ENCODE measurements around the gene FAT4.
A peak's percentile ranks its signal among the peaks of the same experiment; 100 is the strongest.

Gene FAT4

DNA sequence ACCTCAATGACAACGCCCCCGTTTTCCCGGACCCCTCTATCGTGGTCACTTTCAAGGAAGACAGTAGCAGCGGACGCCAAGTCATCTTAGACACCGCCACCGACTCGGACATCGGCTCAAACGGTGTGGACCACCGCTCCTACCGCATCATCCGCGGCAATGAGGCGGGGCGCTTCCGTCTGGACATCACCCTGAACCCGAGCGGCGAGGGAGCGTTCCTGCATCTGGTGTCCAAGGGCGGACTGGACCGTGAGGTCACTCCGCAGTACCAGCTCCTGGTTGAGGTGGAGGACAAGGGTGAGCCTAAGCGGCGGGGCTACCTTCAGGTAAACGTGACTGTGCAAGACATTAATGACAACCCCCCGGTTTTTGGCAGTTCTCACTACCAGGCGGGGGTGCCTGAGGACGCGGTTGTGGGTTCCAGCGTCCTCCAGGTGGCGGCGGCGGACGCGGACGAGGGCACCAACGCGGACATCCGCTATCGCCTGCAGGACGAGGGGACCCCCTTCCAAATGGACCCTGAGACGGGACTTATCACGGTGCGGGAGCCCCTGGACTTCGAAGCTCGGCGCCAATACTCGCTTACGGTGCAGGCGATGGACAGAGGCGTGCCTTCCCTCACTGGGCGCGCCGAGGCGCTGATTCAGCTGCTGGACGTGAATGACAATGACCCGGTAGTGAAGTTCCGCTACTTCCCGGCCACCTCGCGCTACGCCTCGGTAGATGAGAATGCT is 2.2 kb downstream of the FAT4 start:
- DNase-seq = peak; percentile 69

DNA sequence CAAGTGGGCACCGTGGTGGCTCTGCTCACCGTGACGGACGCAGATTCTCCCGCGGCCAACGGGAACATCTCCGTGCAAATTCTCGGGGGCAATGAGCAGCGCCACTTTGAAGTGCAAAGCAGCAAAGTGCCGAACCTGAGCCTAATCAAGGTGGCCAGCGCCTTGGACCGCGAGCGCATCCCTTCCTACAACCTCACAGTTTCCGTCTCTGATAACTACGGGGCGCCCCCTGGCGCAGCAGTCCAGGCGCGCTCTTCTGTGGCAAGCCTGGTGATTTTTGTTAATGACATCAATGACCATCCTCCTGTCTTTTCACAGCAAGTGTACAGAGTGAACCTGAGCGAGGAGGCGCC is 2.7 kb downstream of the FAT4 start:
- peak; percentile 72 for DNase-seq

DNA sequence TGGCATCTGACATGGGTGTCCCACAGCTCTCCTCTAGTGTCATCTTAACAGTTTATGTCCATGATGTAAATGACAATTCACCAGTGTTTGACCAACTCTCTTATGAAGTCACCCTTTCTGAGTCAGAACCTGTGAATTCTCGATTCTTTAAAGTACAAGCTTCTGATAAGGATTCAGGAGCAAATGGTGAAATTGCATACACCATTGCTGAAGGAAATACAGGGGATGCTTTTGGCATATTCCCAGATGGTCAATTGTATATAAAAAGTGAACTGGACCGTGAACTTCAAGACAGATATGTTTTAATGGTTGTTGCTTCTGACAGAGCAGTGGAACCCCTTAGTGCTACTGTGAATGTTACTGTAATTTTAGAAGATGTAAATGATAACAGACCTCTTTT is 4.6 kb downstream of the FAT4 start:
- no peak for DNase-seq

DNA sequence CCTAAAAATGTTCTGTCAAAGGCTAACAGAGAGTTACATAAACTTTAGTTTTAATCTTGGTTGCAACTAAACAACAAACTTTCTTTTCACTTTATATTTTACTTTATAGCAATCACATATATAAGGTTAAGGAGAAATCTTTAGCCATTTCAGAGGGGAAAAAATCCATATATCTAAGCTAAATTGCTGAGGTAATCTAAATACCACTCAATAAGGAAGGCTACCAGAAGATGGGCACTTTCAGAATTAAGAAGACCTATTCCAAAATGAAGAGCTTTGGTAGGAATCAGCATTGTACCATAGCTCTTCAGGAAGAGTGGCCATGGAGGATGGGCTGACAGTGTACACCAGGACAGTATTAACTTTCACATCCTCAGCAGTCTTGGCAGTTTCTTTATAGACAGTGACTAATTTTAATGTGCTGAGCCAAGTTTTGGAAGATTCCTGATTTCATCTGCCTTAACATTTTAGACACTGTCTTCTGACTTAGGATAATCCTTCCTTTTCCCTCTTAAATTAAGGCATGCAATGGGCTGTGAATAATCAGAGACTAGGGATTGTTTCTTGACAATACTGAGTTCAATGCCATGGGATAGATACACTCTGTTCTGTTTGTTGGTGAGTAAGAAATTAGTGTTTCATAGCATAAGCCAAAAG is 7.1 kb downstream of the FAT4 start:
- peak; percentile 62 for DNase-seq

DNA sequence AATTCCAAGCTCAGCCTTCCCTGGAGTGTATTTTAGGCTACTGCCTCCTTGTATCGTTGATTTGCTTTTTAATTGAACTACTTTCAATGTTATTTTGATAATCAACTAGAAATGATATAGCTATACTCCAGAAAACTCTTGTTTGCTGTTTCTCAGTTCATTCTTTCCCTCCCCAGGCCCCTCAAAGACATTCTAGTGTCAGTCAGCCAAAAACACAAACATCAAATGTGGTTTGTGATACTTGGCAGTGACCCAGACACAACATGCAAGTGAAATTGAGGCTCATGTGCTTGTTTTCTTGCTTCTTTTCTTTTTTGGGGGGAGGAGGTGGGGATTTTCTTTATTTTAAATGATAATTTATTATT is 7.6 kb downstream of the FAT4 start:
- DNase-seq = peak; percentile 59

DNA sequence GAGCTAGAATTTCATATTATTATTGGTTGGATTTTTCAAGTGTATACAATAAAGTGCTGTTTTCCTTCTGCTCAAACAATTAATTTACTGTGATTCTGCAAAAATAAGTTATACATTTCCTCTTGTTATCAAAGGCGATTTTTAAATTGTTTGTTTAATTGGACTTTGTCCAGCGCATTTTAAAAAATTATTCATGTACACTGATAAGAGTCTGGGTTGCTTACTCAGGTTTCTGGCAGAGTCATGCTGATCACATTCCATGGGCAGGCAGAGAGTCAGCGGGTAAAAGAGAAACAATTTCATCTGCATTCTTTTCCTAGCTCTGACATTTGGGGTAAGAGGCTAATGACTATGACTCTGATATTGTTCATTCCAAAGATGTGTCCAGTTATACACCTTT is 8.9 kb downstream of the FAT4 start:
- DNase-seq = peak; percentile 82

DNA sequence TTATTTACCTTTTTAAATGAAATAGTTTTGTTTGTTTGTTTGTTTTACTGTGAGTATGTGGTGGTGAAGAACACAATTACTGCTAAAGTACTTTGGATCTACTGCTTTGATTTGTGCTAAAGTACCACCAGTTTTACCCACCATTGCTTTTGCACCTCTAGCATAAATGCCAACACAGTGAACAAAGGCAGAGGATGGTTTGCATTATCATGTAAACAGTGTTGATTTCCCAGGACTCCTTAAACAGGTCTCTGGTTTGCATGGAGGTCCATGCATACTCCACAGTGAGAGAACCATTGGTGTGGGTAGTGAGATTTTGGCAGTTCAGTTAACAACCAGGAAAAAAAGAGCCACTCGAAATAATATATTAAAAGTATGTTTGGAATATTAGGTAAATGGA is 11.0 kb downstream of the FAT4 start:
- DNase-seq = no peak

DNA sequence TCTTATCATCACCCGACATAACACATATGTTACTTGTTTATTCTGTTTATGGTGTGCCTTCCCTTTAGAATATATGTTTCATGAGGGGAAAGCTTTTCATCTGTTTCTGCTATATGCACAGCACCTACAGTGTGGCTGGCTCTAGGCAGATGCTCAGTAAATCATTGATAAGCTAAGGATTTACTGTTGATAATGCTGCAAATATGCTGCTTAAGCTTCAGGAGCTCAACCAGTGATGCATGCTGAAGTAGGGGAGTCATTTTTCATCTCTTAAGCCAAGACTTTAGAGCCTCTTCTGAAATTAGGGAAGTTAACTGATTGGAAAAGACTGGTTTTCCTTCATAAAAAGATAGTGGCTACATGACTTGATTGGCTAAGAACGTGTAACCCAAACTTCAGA is 16.4 kb downstream of the FAT4 start:
- DNase-seq = no peak

DNA sequence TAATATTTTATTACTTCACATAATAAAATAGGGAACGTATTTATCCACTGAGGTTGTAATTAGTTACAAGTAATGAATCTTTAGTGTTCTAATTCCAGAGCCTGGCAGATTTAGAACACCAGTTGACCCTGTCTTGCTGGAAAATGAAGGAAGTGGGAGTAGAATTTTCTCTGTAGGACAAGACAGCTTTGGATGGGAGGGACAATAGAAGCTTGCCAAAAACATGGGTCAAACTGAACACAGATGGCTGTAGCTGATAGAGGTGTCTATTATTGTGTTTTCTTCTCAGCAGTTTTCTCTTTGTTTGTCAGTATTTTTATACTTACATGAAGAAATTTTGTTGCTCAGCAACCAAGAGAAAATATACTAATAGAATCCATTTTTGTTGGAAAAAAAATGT is 20.2 kb downstream of the FAT4 start:
- DNase-seq = no peak

DNA sequence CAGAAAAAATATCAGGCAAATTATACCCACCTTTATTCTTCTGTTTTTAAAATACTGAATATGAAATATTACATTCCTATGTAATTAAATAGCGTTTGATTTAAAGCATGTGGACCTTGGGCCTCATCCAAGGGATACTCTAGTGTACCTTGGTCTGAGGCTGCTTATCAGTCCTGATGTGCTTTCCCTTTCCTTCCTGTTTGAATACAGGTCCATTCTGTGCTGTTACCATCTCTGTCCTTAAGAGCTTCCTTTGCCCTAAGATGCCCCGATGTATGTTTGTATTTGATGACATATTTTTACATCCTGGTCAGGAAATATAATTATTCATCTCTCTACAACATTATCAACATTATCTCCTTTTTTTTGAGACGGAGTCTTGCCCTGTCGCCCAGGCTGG is 24.1 kb downstream of the FAT4 start:
- DNase-seq = no peak

DNA sequence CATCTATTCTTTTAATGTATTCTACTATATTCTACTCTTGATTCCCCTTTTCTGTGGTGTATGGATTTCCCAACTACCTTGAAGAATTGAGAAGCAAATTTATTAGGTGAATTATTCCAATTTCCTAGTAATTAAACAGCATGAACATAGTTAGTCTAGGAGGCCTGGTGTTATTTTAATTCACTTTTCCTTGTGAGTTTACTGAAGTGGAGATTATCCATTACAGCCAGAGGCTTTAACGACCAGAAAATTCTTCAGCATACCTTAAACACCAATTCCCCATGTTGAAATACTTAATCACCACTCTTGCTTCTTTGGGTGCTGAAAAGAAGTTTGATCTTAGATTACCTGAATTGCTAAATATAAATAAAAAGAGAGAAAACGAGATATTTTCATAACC is 29.4 kb downstream of the FAT4 start:
- DNase-seq = no peak

DNA sequence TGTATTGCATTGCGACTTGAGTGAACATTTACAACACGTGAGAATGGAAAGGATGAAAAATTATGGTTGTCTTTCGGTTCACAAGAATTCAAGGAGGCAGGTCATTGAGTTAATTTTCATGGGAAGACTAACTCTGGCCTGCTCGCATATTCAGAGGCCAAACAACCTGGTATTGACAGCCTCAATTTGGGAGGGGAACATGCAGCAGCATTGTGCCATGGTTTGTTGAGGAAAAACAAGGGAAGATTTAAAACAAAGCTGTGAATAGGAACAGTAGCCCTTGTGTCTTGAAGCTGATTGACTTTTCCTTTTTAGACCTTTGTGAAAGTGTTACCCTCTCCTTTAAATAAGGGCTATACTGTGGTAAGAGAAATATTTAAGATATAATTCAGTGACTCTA is 31.9 kb downstream of the FAT4 start:
- no peak for DNase-seq

DNA sequence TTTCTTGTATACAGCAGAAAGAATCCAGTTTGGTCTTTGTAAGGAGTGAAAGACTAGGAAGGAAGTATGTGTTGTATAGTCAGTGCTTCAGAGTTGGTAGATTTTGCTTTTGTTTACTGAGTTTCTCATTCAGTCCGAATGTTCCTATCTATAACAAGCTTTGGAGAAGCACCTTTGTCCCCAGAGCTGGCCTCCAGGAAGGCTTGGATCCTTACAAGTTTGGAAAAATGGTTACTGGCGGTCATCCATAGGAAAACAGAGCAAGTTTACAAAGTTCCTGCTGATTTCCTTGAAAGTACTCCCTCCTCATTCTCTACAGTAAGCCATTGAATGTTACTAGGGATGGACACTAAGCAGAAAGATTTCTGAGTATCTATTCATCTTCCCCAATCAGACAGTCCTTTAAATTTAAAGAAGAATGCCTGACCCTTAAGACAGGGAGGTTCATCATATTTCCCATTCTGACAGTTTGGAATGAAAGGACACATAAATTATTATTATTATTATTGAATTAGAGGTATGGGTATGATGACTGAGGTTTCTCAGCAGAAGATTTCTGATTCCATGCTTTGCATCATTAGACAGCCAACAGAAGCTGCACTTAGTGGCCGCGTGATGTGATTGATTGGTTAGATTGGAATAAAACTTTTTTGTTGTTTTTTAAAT is 35.8 kb downstream of the FAT4 start:
- no peak for DNase-seq

DNA sequence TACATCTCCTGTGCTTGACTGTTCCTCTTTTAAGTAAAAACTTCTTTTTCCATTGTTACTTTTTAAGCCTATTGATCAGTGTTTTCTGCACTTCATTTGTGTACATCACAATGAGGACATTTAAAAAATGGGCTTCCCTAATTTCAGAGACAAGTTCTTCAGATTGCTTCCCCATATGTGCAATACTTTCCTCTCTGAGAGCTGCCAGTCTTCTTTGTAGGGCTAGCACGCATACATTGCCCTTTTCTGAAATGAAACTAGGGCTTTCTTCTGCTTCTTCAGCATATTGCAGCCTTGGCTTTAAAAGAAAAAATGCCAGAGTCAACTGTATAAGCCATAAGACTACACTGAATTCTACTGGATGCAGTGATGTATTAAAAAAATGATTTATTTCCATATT is 37.8 kb downstream of the FAT4 start:
- no peak for DNase-seq

DNA sequence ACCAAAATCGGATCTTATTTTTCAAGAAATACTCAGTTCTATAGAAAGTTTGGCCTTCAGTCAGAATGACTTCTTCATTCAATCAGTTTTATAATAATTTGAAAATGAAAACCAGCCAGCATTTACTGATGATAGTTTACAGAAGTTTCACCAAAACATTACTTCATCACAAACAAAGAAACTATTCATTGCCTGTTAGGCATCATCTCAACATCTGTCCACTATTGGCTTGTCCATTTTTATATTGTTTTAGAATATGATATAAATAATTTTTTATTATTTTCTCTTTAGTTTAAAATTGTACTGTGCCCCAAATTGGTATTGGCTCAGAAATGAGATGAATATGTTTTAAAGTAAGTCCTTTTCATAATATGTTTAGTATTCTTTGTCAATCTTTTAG is 38.4 kb downstream of the FAT4 start:
- no peak for DNase-seq

DNA sequence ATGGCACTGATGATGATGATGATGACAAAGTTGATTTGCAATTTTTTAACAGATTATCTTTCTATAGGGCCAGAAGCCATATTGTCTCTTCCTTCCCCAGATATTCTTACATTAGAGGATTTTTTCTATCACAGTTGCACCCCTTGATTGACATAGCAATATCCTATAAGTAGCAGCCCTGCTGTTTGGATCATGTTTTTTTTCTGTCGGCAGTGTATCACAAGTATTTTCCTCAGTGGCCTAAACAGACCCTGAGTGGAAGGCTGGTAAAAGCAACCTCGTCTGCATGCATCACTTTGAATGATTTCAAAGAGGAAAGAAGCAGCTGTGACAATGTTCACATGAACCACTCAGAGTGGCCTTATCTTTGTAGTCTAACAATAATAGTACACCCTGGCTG is 41.0 kb downstream of the FAT4 start:
- no peak for DNase-seq

DNA sequence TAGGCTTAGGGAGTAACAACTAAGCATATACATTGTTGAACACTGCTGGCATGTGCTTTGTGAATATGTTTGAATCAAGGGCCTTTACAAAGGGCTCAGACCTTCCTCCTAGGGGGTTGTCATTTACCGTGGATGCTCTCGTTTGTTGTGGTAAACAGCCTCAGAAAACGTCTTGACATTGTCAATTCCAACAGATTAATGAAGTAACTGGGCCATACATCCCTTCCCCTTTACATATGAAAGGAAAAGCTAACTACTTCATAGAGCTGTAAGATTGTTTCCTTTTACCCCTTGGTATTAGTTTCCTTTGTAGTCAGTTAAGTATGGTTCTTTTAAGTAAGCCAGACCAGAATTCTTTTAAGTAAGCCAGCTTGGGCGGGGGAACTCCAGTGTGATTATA is 42.9 kb downstream of the FAT4 start:
- DNase-seq = no peak

DNA sequence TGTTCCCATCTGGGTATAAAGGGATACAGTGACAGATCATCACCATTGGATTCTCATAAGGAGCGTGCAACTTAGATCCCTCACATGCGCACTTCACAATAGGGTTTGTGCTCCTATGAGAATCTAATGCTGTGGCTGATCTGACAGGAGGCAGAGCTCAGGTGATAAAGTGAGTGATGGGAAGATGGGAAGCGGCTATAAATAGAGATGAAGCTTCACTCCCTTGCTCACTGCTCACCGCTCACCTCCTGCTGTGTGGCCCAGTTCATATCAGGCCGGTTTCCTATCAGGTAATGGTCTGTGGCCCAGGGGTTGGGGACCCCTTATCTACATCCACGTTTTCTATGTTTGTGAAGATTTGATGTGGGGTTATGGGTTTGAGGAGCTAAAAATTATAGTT is 43.7 kb downstream of the FAT4 start:
- no peak for DNase-seq

DNA sequence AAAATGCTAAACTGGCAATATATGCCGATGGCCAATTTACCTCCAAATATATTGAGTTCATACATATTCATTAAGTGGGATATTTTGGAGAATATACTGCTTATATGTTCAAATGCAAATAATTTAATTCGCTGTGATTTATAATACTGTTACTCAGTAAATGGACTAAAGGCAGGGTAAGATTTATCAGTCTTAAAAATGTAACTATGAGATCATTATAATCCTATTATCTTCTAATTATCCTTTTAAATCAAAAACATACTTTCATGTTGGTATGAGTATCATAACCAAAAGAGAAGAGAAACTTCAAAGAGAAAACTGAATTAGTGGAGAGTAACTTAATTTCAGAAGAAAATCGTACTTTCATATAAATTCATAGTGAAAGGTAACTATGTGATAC is 44.6 kb downstream of the FAT4 start:
- no peak for DNase-seq

DNA sequence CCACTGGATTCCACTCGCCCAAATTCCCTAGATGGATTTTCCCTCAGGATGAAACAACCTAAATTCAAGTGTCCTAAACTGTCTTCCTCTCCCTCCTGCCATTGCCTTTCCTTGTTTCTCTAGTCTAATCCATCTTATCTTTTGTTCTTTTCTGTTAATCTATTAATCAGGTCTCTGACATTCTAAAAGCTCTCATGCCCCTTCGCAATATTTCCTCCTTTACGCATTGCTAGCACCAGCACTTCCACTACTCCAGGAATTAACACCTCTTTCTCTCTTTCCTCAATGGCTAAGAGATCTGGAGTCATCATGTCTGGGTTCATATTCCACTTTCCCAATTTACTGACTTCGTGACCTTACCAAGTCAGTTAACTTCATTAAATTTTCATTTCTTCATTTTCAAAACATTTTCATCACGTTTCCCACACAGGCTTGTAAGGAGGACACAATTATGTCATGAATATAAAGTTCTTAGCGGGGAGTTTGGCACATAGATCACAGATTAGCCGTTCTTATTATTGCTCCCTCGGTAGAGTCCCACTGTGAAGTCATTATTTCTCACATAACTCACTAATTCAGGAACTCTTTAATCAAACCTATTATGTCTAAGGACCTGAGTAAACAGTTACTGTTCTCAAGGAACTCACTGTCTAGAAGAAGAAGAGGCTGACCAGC is 45.3 kb downstream of the FAT4 start:
- DNase-seq = no peak

DNA sequence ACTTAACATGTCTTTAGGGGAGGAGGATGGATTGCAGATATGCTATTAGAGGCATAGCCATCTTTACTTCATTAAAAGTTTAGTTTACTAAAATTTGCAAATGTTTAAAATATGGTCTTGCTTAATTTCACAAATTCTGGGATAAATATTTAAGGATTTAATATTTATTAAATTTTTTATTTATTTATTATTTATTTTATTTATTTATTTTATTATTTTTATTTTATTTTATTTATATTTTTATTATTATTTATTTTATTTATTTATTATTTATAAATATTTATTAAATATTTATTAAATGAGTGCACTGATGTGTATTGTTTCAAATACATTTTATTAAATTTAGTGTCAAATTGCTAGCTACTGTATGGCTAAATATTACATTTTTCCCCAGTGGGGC is 46.0 kb downstream of the FAT4 start:
- no peak for DNase-seq

Data from EL (cell line).